ELF-1 (cell line): Measurements from ENCODE around the gene A4GALT.
"Not testable (repeated sequence)": the region's sequence is repeated elsewhere in the genome, so short reads cannot be mapped to it uniquely, and the experiment has no call there.

ENCODE experiments used
- DNase-seq: peaks from one replicate; pipeline ENCODE4 v3.0.0-alpha.2; 2016; ENCODE audit warnings: low read depth, low spot score

Gene A4GALT

DNA sequence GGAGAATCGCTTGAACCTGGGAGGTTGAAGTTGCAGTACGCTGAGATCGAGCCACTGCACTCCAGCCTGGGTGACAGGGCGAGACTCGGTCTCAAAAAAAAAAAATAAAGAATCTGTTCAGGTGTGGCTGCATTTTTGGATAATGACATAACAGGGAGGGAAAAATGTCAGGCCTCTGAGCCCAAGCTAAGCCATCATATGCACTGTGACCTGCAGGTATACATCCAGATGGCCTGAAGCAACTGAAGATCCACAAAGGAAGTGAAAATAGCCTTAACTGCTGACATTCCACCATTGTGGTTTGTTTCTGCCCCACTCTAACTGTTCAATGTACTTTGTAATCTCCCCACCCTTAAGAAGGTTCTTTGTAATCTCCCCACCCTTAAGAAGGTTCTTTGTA, 19.6 kb upstream of the A4GALT start:
- peak; percentile 58 for DNase-seq

DNA sequence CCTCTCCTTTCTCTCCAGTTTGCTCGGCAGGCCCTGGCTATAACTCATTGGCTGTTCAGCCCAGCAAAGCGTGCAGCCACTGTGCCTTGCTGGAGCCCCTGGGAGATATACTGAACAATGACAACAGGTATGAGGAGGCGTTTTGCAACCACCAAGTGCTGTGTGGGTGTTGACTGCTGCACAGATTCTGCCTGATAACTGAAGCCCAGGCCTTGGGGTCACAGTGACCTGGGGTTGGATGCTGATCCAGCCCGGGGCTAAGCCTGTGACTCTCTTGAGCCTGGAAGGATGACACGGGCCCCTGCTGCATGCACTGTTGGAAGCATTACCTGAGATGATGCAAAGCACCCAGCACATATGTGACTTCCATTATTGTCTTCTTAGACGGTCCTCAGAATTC, 13.7 kb upstream of the A4GALT start:
- no peak for DNase-seq

DNA sequence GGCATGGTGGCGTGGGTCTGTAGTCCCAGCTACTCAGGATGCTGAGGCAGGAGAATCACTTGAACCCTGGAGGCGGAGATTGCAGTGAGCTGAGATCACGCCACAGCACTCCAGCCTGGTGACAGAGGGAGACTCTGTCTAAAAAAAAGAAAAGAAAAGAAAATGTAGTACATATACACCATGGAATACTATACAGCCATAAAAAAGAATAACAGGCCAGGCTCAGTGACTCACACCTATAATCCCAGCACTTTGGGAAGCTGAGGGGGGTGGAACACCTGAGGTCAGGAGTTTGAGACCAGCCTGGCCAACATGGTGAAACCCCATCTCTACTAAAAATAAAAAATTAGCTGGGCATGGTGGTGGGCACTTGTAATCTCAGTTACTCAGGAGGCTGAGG, 12.7 kb upstream of the A4GALT start:
- DNase-seq = not testable (repeated sequence)

DNA sequence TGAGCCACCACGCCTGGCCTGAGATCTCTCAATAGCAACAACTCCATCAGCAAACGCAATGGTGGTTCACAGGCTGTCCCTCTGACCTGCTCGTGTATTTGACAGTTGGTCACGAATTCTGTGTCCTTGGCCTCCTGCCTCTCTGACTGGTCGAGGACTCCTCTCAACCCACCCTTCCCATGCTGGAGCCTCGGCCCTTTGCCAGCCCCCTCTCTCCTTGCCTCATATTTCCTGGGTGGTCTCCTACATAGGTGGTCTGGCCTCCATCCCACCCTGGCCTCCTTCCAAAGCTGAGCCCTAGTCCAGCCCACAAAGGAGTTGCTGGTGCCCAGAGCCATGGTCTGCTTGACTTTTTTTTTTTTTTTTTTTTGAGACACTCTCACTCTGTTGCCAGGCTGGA, 11.4 kb upstream of the A4GALT start:
- no peak for DNase-seq

DNA sequence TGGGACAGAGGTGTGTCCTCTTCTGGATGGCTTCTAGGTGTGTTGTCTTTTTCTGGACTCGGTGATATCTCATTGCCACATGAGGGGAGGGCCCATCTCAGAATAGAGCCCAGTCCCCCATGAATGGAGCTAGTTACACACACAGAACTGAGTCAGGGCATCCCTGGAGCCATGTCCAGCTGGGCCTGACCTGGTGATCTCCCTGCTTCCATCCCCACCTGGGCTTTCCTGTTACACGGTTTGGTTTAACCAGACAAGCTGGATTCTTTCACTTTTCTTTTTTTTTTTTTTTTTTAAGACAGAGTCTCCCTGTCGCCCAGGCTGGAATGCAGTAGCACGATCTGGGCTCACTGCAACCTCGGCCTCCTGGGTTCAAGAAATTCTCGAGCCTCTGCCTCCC, 6.1 kb upstream of the A4GALT start:
- peak; percentile 41 for DNase-seq

DNA sequence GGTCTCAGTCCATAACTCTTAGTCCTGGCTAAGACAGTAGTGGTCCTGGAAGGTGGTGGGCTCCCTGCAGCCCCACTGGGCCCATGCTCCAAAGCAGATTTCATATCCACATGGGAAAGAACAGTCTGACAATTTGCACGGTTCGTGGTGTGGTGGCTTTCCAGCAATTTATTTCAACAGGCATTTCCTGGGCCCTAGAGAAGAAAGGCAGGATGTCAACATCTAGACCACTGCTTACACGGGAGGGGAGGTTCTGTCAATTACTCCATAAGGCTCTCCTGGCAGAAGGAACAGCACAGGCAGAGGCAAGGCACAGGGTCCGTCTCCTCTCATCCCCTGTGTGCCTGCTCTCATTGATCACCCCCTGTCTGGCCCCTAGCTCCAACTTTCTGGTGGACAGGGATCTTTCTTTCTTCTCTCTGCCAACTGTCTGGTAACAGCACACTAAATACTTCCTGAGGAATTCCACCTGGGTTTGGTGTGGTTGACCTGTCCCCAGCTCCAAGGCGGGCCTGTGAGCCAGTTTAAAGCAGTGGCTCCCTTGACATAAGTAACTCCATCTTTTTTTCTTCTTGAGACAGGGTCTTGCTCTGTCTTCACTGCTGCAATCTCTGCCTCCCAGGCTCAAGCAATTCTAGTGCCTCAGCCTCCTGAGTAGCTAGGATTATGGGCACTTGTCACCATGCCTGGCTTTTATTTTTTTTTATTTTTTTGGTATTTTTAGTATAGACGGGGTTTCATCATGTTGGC, 5.1 kb upstream of the A4GALT start:
- DNase-seq = no peak

DNA sequence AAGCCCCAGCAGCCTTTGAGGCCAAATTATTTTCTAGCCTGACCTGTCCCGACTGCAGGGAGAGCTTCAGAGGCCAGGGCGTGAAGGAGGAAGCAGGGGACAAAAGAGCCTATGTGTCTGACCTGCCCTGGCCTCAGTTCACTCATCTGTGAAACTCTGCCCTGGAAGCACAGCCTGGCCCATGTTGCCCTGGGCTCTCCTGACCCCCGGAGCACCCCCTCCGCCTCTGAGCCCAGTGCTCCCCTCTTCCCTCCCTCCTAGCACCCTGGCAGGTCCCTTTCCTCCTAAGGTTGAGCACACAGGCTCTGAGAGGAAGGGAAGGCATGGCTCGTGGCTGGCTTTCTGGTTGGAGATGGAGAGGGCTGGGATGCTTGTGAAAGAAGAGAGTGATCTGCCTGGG, 3.4 kb upstream of the A4GALT start:
- DNase-seq = no peak

DNA sequence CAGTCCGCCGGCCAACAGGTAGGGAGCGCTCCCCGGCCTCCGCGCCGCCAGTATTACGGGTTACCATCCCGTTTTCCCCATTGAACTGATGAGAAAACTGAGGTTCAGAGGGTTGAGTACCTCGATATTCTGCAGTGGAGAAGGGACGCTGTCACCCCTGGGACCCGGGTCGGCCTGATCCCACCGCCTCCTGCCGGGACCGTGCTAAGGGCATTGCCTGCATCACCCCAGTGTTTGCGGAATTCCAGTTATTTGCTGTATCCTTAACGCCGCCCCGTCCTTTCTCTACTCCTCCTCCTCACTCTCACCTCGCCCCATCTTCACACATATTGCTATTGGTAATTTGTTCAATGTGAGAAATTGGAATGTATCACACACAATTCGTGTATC, 370 bp upstream of the A4GALT start:
- DNase-seq = no peak

DNA sequence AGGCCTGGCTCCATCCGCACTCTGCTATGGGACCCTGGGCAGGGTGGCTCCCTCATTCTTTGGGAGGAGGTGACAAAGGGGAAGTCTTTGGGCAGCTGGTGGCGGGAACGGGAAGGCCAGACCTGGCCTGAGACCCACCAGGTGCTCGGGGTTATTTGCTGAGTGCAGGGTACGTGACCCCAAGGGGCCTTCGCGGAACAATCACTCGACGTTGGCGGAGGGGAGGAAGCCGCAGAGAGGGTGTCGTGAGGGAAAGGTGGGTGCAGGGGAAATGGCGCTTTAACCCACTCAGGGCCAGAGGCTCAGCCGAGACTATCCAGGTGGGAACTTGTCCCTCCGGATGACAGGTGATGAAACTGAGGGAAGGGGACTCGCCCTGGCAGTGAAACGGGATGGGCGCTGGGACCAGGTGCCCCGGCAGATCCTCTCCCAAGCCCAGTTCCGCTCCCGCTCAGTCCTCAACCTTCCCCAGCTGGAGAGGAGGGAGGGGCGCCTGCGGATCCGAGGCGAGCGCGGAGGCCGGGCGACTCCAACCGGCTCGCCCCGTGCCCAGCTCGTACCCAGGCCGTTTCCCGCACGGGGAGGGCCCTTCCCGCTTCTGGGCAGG, 911 bp downstream of the A4GALT start:
- peak; percentile 32 for DNase-seq

DNA sequence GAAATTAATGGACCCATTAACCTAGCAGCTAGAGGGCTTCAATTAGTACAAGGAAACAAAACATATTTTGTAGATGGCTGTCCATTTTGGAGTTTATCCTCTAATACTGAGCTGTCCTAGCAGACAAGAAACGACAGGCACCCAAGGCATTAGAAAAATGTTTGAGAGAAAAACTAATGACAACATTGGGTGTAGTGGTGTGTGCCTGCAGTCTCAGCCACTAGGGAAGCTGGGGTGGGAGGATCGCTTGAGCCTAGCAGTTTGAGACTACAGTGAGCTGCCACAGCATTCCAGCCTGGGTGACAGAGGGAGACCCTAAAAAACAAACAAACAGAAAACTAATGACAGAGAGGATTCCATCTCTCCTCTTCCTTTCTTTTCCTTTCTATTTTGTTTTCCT, 1.5 kb downstream of the A4GALT start:
- DNase-seq = no peak

DNA sequence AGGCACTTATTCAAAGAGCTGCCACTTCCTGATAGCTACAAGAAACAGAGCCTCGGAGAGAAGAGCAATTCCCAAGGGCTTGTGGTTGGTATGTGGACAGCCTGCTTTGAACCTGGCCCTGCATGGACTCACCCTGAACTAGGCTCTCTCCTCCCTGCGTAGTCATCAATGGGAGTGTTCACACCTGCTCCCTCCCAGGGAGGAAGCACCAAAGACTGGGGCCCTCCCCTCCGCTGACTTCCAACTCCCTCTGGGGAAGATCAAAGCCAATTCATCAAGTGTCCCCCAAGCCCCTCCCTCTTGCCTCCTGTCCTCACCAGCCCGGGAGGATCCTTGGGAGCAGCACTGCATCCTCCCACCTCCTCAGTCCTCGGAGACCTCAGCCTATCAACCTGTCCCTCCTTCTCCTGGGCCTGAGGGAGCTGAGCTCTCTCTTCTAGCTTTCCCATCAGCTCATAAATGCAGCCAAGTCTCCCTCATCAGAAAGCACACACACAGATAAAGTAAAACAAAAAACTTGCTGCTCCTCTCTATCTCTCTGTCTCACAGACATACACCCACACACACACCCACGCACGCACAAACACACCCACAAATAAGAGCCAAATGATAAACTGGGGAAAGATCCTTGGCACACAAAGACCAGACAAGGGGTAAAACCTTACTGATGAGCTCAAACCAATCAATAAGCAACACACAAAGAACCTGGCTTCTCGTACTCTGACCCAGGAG, 3.3 kb downstream of the A4GALT start:
- peak; percentile 90 for DNase-seq

DNA sequence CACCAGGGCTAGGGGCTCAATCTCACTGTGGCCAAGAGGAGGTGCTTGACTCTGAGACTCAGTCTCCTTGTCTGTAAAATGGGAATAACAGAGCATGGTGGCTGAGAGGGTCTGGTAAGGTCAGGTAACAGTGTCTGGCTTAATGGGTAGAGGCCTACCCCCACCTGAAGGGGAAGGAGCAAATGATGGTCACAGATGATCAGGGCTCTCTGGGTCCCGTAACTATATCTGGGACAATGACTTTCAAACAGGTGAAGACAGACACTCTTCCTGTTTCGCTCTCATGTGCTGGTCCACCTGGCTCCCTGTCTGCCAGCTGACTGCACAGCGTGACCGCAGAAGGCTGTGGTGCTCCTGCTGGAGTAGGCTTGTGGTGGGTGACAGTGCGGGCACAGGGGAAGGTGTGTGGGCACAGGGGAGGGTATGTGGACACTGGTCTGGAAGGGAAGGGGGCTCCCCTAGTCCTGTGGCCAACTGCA, 4.0 kb downstream of the A4GALT start:
- DNase-seq = no peak

DNA sequence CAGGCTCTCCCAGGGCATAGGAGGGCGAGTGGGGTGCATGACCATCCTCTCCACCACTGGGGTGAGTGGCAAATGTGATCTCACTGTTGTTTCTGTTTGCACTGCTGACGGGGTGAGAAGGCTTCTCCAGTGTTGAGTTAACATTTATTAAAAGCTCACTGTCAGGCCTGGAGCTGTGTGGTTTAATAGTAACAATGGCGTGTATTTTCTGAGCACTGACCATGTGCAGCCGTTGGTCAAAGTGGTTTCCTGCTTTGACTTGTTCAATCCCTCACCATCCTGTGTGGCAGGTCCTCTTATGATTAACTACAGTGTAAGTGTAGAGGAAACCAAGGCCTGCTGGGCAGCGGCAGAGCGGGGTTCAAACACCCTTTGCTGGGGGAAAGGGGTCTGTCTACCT, 4.4 kb downstream of the A4GALT start:
- DNase-seq = no peak

DNA sequence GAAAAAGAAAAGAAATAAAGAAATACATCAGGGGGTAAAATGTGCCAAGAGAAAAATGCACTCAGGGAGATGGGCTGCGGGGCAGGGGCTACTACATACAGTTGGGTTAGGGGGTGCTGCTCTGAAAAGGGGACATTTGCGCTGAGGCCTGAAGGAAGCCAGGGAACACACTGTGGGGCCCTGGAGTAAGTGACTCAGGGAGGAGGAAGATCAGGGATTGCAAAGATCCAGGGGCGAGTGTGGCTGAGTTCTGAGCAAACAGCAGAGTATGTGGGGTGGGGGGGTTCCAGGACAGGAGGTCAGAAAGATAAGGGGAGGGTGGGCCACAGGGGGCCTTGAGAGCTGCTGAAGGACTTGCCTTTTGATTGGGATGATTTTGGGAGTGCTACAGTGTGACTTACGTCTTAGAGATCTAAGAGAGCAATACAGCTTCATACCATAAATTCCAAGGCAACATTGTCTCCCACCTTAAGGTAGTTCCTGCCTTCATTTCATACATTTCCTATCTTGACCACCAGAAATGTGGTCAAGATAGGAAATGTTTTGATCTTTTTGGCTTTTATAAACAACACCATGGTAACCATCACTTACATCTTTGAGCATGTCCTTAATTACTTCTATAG, 5.8 kb downstream of the A4GALT start:
- DNase-seq = no peak

DNA sequence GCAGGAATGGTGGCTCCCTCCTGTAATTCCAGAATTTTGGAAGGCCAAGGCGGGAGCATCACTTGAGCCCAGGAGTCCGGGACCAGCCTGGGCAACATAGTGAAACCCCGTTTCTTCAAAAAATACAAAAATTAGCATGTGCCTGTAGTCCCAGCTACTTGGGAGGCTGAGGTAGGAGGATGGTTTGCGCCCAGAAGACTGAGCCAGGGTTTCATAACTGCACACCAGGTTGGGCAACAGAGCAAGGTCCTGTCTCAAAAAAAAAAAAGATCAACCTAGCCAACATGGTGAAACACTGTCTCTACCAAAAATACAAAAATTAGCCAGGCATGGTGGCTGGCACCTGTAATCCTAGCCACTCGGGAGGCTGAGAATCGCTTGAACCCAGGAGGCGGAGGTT, 6.4 kb downstream of the A4GALT start:
- no peak for DNase-seq

DNA sequence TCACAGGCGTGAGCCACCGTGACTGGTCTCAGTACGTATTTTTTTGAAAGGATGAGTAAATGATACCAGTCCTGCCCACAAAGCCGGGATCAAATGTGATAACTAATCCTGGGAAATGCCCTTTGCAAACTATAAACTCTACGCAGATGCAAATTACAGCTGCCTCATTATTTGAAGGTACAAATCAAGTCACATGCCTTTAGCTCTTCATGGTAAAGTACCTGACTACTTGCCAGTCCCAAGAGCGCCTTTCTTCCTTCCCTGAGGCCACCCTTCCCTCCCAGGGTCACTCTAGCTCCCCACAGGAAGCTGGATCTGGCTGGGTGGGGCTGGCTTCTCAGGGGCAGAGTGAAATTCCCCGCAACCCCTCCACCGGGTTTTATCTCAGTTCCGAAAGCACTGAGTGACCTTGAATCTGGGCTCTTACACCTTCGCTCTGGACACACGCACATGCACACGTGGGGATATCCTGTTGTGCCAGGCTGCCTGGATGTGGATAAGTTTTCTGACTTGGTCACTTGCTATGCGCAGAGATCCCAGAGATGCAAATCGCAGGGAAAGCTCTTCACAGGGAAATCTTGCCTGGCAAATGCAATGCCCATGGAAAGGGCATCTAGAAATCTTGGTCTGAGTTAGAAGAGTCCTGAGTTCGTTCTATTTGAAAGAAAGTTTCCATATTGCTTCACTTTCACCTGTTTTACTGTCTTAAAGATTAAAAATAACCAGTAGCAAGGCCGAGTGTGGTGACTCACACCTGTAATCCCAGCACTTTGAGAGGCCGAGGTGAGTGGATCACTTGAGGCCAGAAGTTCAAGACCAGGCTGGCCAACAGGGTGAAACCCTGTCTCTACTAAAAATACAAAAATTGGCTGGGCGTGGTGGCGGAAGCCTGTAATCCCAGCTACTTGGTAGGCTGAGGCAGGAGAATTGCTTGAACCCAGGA, 8.5 kb downstream of the A4GALT start:
- no peak for DNase-seq

DNA sequence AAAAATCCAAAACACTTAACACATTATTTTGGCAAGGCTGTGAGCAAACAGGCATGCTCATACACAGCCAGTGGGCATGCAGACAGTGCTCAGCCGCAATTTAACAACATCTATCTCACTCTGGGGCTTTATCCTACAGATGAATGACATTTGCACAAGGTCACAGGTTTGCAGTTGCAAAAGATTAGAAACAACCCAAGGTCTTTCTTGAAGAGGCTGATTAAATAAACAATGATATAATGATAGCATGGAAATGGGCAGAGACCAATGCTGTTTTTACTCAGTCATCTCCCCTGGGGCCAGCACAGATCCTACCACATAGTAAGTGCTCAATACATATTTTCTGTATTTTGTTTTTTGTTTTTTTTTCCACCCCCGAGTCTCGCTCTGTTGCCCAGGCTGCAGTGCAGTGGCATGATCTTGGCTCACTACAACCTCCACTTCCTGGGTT, 9.4 kb downstream of the A4GALT start:
- DNase-seq = no peak

DNA sequence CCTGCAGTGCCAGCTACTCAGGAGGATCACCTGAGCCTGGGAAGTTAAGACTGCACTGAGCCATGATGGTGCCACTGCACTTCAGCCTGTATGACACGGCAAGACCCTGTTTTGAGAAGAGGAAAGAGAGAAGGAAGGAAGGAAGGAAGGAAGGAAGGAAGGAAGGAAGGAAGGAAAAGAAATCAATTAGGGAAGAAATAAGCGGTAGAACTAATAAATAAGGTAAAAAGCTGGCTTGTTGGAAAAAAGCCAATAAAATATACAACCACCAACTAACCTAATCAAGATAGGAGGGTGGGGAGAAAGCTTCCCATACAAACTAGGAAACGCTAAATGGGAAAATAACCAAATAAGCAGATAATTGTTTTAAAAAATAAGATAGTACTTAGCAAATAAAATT, 12.3 kb downstream of the A4GALT start:
- DNase-seq = no peak

DNA sequence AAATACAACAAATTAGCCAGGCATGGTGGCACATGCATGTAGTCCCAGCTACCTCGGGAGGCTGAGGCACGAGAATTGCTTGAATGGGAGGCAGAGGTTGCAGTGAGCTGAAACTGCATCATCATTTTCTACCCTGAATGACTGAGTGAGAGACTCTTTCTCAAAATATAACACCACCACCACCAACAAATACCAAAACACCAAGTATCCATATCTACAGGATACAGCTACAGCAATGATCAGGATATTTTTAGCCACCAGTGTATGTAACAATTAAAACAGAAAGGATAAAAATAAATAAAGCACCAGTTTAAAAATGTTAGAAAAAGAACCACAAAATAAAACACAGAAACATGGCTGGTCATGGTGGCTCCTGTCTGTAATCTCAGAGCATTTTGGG, 13.2 kb downstream of the A4GALT start:
- no peak for DNase-seq

DNA sequence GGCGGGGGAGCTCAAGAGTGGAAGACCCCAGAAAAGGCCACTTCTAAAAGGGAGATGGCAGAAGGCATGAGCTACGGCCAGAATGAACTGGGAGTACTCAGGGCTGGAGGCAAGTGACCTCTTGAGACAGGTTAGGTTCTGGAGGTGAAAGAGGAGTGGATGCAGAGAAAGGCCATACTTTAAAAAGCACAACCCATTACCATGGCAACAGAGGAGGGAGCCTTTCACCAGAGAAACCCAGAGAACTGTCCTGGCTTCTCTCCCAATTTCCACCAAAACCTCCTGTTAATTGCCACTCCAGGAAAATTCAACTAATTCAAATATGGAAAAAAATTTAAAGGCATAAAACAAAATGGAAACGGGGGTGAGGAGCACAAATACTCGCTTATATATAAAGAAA, 15.8 kb downstream of the A4GALT start:
- DNase-seq = no peak

DNA sequence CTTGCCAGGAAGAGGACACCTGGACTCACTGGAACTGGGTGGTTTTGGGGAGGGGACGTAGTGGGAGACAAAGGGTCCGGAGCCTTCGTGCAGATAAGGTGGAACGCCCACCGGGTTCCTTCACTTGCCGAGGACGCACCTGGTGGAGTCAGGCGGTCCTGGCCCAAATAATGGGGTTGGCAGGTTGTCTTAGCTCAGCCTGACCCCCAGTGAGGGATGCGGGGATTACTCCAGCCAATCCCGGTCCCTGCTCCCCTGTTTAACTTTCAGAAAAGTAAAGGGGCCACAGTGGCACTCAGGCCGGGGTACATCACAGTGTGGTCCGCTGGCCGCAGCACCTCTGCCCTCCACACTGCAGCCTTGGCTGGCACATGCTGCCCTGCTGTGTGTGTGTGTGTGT, 18.0 kb downstream of the A4GALT start:
- no peak for DNase-seq
